PC-9 (cell line): ENCODE data around the gene NDUFS6. TPM values are rescaled to one million over a fixed set of nuclear protein-coding genes. Genes with fewer than 3 reads are reported as not detected.

Source experiments
- BruUV-seq: library from RNA; stranded (reverse); fragments of 400-500 nt; replicated peaks from 2 replicates; lab custom pipeline; 2021; lab: Mats Ljungman, UMichigan
- CTCF ChIA-PET: fragments of 300-600 bp; sonication (Branson Sonifier 250); formaldehyde crosslinking; loops from one replicate; lab custom pipeline; 2022; ENCODE audit warnings: antibody characterized with exemption; lab: Charles Lee
- POLR2A ChIA-PET: fragments of 300-600 bp; sonication (Branson Sonifier 250); formaldehyde crosslinking; loops from one replicate; lab custom pipeline; 2022; ENCODE audit warnings: antibody characterized with exemption; ENCODE audit not compliant: unreplicated experiment; lab: Charles Lee
- DNase-seq, 2 experiments: peaks; one replicate each; pipeline versions ENCODE4 v3.0.0 to v3.0.0-alpha.2; 2015 to 2022; ENCODE audit warnings: mixed read lengths in 1 of 2
- H2AFZ ChIP-seq: fragments of 200-600 bp; sonication (generic); 2 replicates; pipeline ENCODE4 v1.8.1; 2017; ENCODE audit warnings: antibody characterized with exemption
- H3F3A ChIP-seq: fragments of 200-600 bp; sonication (generic); 2 replicates; pipeline ENCODE4 v1.8.1; 2017; ENCODE audit warnings: antibody characterized with exemption, mild to moderate bottlenecking, low read depth; ENCODE audit not compliant: insufficient read depth
- H3K27ac ChIP-seq: fragments of 200-600 bp; sonication (generic); 2 replicates; pipeline ENCODE4 v1.6.1; 2016; ENCODE audit warnings: mixed run types
- H3K27me3 ChIP-seq: fragments of 200-600 bp; sonication (generic); 2 replicates; pipeline ENCODE4 v1.6.1; 2016; ENCODE audit warnings: low read depth, mixed run types; ENCODE audit not compliant: insufficient read depth
- H3K36me3 ChIP-seq: fragments of 200-600 bp; sonication (generic); 2 replicates; pipeline ENCODE4 v1.6.1; 2016; ENCODE audit warnings: low read depth, mixed run types
- H3K4me1 ChIP-seq: fragments of 200-600 bp; sonication (generic); replicated peaks from 2 replicates; pipeline ENCODE4 v1.6.1; 2016; ENCODE audit warnings: mixed run types; ENCODE audit not compliant: insufficient read depth
- H3K4me2 ChIP-seq: fragments of 200-600 bp; sonication (generic); 2 replicates; pipeline ENCODE4 v1.6.1; 2017; ENCODE audit warnings: mixed run types
- H3K4me3 ChIP-seq: fragments of 200-600 bp; sonication (generic); 2 replicates; pipeline ENCODE4 v1.6.1; 2016; ENCODE audit warnings: mixed run types
- H3K79me2 ChIP-seq: fragments of 200-600 bp; sonication (generic); 2 replicates; pipeline ENCODE4 v1.6.1; 2017; ENCODE audit warnings: low read depth, mixed run types
- H3K9me2 ChIP-seq: fragments of 200-600 bp; sonication (generic); 2 replicates; pipeline ENCODE4 v1.8.1; 2017; ENCODE audit warnings: mild to moderate bottlenecking; ENCODE audit not compliant: insufficient read depth
- H3K9me3 ChIP-seq: fragments of 200-600 bp; sonication (generic); 2 replicates; pipeline ENCODE4 v1.8.1; 2016; ENCODE audit warnings: low read depth; ENCODE audit not compliant: insufficient read depth
- H4K20me1 ChIP-seq: fragments of 200-600 bp; sonication (generic); 2 replicates; pipeline ENCODE4 v1.8.1; 2017; ENCODE audit not compliant: insufficient read depth
- EZH2 ChIP-seq: fragments of 200-600 bp; sonication (generic); IDR thresholded peaks from 2 replicates; pipeline ENCODE4 v1.8.0; 2017; ENCODE audit warnings: antibody characterized with exemption, low read depth
- intact Hi-C: fragments of 100-400 bp; cut with micrococcal nuclease; formaldehyde crosslinking; loops from one replicate; pipeline ENCODE4 v1.10.0; 2022; ENCODE audit not compliant: unreplicated experiment
- total RNA-seq: library from RNA; stranded (reverse); gene quantifications from 2 replicates; pipeline ENCODE4 v1.2.3, GENCODE V29; 2021
- TF ChIP-seq, protein P1 (sequence below): fragments of 200-600 bp; sonication (generic); conservative IDR thresholded peaks from 2 replicates; pipeline ENCODE4 v1.6.1; 2017; ENCODE audit warnings: mixed run types, antibody characterized with exemption, mild to moderate bottlenecking, moderate library complexity

Gene NDUFS6
- total RNA-seq, 1 experiment from 2014 or later: 153 TPM

GRCh38 chr5:1820926-1821325, 19.7 kb downstream of the NDUFS6 start:
- Histone ChIP-seq H3F3A (0 out of 2 replicates have a peak, but pooled peaks cover 4% of the 10 kb centered on the region), H3K9me2 (no peaks in the 10 kb centered on the region), H2AFZ (no peak overlapping the region), H3K4me2 (no peak overlapping the region), H3K27ac (no peak overlapping the region), H3K4me1 (no peaks in the 10 kb centered on the region), H3K4me3 (no peak overlapping the region), H3K36me3 (peaks cover 21% of the 10 kb centered on the region; the same call in 1 of the 2 replicates), H3K9me3 (no peaks in the 10 kb centered on the region), H4K20me1 (no peaks in the 10 kb centered on the region), H3K27me3 (no peaks in the 10 kb centered on the region), H3K79me2 (no peaks in the 10 kb centered on the region)
- intact Hi-C loops: no loop called here
- ChIA-PET POLR2A (no interaction called here), CTCF (no interaction called here)
- DNase-seq: no peak
- BruUV-seq: no TSS peak
- TF ChIP-seq, protein P1, sequence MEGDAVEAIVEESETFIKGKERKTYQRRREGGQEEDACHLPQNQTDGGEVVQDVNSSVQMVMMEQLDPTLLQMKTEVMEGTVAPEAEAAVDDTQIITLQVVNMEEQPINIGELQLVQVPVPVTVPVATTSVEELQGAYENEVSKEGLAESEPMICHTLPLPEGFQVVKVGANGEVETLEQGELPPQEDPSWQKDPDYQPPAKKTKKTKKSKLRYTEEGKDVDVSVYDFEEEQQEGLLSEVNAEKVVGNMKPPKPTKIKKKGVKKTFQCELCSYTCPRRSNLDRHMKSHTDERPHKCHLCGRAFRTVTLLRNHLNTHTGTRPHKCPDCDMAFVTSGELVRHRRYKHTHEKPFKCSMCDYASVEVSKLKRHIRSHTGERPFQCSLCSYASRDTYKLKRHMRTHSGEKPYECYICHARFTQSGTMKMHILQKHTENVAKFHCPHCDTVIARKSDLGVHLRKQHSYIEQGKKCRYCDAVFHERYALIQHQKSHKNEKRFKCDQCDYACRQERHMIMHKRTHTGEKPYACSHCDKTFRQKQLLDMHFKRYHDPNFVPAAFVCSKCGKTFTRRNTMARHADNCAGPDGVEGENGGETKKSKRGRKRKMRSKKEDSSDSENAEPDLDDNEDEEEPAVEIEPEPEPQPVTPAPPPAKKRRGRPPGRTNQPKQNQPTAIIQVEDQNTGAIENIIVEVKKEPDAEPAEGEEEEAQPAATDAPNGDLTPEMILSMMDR: no peak
- TF ChIP-seq EZH2: no peak

GRCh38 chr5:1821862-1822261, 20.7 kb downstream of the NDUFS6 start:
- Histone ChIP-seq H3K27ac (no peak overlapping the region), H3K27me3 (no peaks in the 10 kb centered on the region), H2AFZ (no peak overlapping the region), H3K9me2 (no peaks in the 10 kb centered on the region), H3K36me3 (peaks cover 20% of the 10 kb centered on the region; the same call in 1 of the 2 replicates), H3K9me3 (no peaks in the 10 kb centered on the region), H4K20me1 (no peaks in the 10 kb centered on the region), H3K4me2 (no peak overlapping the region), H3F3A (0 out of 2 replicates have a peak, but pooled peaks cover 4% of the 10 kb centered on the region), H3K79me2 (no peaks in the 10 kb centered on the region), H3K4me3 (no peak overlapping the region), H3K4me1 (no peaks in the 10 kb centered on the region)
- DNase-seq: no peak
- BruUV-seq: no TSS peak
- CTCF ChIA-PET: no interaction called here
- intact Hi-C loops: no loop called here
- POLR2A ChIA-PET: no interaction called here
- TF ChIP-seq, protein P1: no peak

- H3K36me3 ChIP-seq: peaks cover 14% of the 10 kb centered on the region; the same call in 1 of the 2 replicates
- TF ChIP-seq, protein P1: no peak
- TF ChIP-seq EZH2: no peak
These were observed 22.3 kb downstream of the NDUFS6 start for GRCh38 chr5:1823381-1824034.

More at GRCh38 chr5:1823381-1824034, 22.3 kb downstream of the NDUFS6 start:
- ChIA-PET CTCF (no interaction called here), POLR2A (no interaction called here)
- no peaks in the 10 kb centered on the region for H3K4me1 ChIP-seq
- 0 out of 2 replicates have a peak, but pooled peaks cover 4% of the 10 kb centered on the region for H3F3A ChIP-seq
- H3K4me2 ChIP-seq: no peak overlapping the region
- BruUV-seq: no TSS peak
- intact Hi-C loops: no loop called here
- no peak overlapping the region for H3K27ac ChIP-seq
- no peak overlapping the region for H3K4me3 ChIP-seq
- no peaks in the 10 kb centered on the region for H3K79me2 ChIP-seq
- H3K9me3 ChIP-seq: no peaks in the 10 kb centered on the region
- H2AFZ ChIP-seq: no peak overlapping the region
- no peaks in the 10 kb centered on the region for H3K9me2 ChIP-seq
- H3K27me3 ChIP-seq: no peaks in the 10 kb centered on the region
- DNase-seq: no peak
- no peaks in the 10 kb centered on the region for H4K20me1 ChIP-seq
